GM21381 (cell line): ENCODE data around the gene RAX2.

Experiments
- ATAC-seq: cut with Tn5 transposase; IDR thresholded peaks from one replicate; pipeline ENCODE4 v1.9.1; 2021; ENCODE audit warnings: mild to moderate bottlenecking, moderate library complexity; ENCODE audit not compliant: unreplicated experiment

The RAX2 gene

DNA sequence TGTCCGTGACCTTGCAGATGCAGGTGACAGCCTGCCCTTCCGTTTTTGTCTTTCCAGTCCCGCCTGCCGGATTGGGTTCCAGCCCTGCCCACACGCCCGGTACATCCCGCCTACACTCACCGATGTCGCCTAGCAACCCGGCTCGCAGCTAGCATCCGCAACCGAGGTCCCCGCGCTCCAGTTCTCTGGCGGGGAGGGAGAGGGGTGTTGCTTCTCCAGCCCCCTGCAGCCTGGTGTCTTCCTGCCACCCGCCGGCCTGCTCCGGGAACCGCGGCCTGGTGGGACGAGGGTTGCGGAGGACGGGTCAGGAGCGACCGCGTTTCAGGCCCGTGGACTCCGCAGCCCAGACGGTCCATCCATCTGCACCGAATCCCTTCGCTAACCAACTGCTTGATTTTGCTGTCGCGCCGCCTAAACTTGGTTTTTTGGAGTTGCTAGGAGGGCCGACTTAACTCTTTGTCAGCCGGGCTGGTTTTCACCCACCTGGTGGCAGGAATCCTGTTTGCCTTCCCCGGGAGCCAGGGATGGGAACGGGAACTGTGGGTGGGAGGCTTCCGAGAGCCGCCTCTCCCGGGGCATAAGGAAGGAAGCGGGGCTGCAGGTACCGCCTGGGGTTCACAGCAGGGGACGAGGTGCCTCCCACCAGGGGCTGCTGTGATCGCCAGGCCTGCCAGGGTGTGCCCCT lies 29.5 kb upstream of the RAX2 start:
- ATAC-seq = no peak

DNA sequence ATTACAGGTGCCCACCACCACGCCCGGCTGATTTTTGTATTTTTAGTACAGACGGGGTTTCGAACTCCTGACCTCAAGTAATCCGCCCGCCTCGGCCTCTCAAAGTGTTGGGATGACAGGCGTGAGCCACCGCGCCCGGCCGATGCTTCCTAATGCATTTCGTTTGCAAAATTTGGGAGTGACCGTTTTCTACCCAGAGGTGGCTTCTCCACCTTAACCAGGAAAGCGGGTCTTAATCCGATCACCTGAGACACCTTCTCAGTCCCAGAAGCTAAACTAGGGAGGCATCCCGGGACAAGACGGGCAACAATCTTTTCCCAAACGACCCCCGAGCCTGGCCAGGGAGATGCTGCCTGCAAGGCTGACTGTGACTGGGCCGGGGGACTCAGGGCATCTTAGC lies 29.0 kb upstream of the RAX2 start:
- ATAC-seq = no peak

DNA sequence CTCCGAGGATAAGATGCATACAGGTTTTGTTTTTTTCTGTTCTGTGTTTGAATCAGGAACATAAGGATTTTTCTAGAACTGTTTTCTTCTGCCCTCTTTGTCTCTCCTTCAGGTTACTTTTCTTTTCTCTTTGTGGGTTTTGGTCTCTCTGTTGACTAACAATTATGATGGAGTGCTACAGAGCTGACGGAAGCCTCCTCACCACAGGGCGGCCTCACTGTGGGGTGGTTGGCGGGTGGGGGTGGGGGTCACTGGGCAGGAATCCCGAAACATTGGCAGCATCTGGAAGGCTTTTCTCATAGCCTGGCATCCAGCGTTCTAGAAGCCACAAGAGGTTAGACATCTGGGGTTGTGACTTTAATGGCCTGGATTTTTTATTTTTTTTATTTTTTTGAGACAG lies 26.1 kb upstream of the RAX2 start:
- no peak for ATAC-seq

DNA sequence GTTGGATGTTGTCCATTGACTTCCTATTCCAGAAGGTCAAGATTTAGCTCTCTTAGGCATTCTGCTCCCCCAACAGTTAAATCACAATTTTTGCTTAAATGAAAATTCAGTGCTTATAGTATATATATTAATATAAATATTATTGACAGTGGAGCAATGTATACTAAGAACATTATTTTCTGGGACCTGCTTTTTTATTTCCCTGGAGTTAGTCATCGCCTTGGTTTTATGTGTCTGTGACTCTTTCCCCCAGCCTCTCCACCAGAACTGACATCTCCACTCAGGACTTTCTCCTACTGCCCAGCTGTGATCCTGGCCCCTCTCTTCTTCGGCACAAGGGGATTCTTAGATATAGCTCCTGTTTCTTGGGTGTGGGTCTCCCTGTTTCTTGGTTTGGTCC lies 24.3 kb upstream of the RAX2 start:
- ATAC-seq = no peak

DNA sequence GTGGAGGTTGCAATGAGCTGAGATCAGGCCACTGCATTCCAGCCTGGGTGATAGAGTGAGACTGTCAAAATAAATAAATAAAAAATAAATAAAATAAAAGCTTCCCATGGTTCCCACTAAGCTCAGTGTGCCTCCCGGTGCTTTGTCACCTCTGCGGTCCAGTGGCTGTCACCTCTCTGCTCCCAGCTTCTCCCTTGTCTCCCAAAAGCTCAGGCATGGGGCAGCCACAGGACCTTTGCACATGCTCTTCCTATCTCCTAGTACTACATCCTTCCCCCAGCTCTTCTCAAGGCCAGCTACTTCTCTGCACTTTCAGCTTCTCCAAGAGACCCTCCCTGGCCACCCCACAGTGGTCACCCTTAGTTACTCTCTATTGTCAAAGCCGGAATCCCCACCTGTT lies 21.8 kb upstream of the RAX2 start:
- ATAC-seq = no peak

DNA sequence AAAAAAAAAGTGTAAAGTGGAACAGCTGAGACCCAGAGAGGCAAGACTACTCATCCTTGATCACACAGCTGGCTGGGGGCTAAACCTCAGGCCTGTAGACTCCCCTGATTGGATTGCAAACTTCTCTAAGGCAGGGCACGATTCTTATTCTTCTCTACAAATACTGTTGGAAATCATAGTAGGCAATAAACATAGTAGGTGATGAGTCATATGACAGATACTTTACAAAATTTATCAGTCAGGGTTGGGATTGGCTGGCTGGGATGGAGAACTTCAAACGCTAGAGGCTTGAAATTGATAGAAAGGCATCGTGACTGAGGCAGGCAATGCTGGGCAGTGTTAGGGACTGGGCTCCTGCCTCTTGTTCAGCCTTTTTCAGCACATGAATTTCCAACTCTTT lies 20.1 kb upstream of the RAX2 start:
- no peak for ATAC-seq

DNA sequence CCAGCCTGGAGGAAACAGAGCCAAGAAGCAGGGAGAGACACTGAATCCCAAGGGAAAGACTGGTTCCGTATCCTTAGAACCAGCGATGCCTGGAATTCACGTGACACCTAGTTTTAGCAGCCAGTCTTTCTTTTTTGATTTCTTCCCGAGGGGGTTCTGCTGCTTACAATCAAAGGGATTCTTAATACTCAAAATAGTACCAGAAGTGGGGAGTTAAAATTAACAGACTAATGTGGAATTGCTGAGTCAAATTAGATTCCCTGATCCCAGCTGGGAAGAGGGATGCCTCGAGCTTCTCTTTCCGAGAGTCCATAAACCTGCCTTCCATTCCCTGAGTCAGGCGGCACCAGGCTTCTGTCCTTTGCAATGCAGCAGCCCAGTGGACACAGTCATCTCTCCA lies 18.9 kb upstream of the RAX2 start:
- ATAC-seq = no peak

DNA sequence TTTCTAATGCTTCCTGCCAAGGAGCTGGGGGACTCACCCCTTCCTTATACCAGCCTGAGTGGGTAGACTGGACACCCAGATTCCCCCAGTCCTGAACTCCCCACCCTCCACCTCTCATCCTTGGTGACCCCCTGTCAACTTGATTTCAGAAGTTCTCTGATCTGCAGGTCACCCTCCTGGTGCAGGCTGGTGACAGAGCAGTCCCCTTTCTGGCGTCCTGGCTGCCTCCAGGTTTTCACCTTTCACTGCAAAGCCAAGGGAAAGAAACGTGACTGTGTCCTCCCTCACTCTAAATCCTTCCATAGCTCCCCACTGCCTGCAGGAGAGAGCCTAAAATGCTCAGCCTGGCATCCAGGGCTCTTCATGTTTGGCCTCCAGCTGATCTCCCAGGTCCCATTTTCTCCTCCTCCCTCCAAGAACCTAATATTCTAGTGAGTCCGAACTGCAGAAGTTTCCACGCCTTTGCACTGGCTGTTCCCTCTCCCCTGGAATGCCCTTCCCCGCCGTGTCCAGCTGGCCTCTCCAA lies 18.2 kb upstream of the RAX2 start:
- no peak for ATAC-seq

DNA sequence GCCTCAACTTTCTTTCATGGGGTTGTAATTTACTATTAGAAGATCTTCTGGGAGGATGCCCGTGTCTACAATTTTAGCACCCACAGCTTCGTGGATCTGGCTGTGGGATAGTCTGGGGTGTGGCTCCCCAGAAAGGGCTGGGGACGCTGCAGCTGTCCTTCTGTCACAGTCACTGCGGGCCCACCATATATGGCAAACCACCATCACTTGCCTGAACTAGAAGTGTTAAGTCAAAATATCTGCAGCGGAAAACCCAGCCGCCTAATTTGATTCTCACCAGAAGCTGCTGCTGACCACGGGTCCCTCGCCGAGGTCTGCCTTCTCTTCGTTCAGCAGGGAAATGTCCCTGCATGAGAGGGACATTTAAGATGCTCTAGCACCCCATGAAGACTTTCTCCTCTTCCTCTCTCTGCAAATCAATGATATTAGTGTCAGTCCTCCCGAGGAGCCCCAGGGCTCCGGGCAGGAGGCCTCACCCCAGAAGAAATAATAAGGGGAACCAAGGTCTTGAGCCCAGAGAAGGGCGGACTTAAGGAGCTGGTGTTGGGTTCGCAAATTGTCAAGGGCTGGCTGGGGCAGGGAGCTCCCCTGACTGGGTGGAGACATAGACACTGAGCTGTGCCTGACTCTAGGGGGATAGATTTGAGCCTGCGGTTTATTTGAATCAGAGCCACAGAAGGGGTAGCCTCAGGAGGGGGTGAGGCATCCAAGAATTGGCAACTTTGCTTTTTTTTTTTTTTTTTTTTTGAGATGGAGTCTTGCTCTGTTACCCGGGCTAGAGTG lies 17.2 kb upstream of the RAX2 start:
- no peak for ATAC-seq

DNA sequence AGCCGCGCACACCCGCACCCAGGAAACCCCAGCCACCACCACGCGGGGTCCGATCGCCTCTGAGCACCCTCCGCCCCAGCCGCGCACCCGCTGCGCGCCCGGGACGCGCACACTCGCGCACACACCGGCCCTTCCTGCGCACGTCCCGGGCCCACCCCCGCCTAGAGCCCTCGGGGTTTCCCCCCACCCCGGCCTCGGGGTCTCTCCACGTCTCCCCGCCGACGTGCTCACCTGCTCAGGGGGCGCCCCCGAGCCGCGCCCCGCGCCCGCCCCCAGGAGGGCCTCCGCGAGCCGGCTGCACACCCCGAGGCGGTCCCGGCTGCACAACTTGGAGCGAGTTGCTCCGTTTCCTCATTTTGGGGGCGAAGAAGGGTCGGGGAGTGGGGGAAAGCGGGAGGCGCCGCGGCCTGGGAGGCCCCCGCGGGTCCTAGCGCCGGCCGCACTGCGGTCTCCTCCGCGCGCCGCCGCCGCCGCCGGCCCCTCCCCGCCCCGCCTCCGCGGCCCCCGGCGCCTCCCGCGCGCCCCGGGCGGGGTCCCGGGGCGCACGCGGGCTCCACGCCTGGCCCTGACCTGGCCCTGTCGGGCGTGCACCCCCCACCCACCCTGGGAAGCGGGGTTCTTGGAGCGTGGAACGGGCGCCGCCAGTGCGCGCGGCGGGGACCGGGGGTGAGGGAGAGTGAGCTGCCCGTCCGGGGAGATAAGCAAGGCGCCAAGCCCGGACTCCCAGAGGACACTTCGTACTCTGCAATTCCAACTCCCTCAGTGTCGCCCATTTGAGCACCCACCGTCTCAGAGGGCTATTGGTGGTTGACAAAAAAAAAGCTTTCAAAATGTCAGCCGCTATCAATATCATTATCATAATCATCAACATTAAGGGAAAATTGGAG lies 14.2 kb upstream of the RAX2 start, which contains the start of gene MATK:
Gene MATK, minus strand, starts transcription at position 444 of the 887 bp plus-strand sequence. CDS start 1,246 bp downstream, outside the sequence.
- no peak for ATAC-seq

DNA sequence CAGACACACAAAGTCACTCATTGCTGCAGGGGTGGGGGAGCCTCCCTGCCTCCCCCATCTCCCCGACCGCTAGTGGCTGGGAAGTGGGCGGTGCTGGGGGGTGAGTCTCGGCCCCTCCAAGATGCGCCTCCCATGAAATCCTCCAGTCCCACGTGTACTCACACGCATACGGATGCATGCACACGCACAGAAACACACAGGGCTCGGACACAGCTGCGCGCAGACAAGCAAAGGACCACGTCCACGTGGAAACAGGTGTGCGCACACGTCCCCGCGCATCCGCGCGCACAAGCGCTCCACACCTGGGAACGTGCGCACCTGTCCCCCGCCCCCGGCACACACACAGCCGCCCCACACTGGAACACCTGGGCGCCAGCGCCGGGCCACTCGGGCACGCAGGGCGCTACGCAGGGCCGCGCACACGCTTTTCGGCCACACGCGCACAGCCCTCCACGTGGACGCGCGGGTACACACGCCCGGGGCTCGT lies 13.5 kb upstream of the RAX2 start:
- ATAC-seq = no peak

DNA sequence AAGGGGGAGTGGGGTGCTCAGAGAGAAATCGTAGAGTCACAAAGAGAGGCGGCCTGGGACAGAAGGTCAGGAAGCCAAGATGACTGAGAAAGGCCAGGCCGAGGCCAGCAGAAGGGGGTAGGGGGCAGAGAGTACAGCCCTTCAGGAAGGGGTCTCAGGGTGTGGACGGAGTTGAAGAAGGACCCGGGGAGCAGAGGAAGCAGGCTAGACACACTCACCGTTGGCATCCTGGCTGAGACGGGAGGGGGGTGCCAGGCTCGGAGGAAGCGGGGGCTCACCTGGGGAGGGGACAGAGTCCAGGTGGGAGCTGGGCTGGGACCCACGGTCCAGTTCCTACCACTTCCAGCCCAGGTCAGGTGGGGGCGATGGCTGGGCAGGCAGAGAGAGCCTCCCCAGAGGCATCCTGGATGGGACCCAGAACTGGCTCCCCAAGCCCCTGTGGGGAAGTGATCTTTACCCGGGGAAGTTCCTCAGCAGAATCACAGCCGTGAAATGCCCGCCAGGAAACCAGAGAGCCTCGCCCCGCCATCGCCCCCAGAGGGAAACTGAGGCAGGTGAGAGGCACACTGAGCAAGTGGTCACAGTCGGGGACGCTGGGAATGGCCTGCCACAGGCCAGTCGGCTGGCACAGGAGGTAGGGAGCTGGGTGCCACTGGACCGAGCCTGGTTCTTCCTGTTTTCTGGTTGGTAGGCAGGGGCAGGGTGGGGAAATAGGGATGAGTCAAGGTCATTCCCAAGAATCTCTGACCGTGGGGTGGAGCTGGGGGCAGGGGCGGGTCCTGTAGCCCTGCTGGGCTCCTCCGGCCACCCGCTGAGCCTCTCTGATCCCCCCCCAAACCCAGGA lies 12.8 kb upstream of the RAX2 start:
- ATAC-seq = no peak

DNA sequence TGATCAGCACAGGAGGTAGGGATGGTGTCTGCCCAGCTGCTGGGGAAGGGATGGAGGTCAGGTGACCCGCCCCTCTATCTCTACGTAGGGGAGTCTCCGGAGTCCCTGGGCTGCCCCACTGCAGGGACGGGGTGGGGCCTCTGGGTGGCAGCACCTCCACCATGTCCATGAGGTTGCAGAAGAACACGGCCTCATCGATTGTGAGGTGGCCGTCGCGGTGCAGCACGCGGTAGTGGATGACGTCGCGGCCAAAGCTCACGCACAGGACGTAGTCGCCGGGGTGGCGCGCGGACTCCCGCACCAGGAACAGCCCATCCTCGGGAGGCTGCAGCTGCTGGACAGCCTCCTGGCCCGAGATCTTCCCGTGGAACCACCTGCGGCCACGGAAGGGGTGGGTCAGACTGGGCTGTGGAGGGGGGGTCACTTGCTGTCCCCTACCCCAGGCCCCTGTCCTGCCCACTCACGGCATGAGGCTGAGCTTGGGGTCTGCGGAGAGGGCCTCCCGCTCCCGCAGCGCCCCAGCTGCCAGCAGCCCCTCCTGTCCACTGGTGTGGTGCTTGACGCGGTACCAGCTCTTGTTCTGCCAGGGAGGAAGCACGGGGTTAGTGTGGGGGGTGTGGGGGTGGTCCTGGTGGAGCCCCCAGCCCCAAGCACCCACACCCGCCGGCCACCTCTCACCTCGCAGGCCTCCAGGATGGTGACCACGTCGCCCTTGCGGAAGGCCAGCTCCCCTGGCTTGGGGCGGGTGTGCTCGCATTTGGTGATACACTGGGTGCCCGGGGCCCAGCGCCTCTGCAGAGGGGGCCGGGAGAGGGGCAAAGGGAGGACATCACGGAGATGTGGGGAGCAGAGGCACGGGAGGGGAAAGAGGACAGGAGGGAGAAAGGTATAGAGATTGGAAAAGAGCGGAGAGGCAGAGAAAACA lies 11.9 kb upstream of the RAX2 start:
- no peak for ATAC-seq

DNA sequence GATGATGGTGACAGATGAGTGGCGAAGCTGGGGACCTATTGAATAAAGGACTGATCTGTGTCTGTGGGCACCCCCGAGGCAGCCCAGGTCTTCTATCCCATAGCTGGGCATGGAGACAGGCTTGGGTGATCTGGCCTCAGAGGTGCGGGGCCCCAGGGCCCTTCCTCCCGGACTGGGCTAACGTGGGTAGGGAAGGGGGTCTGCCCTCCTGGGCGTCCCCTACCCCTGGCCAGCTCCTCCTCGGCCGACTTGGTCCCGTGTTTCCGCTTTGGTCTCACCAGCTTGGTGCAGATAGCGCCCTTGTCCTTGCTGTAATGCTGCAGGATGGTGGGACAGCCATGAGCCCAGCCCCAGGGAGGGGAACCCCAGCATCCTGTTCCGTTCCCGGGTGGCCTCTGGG lies 10.9 kb upstream of the RAX2 start:
- no peak for ATAC-seq

DNA sequence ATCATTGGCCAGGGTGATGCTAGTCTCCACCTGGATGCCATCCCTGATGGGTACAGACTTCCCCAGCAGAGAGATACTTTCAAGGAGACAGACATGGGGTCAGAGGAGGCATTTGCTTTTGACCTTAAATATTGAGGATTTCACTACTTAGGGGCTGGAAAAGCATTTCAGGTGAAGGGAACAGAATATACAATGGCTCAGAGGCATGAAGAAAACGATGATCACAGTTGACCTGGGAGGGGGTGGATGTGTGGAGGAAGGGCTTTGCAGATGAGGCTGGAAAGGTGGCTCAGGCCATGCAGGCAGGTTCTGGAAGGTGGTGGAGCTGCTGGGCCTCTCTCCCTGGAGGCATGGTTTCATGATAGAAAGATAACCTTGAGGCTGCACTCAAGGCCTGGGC lies 10.3 kb upstream of the RAX2 start:
- ATAC-seq = no peak

DNA sequence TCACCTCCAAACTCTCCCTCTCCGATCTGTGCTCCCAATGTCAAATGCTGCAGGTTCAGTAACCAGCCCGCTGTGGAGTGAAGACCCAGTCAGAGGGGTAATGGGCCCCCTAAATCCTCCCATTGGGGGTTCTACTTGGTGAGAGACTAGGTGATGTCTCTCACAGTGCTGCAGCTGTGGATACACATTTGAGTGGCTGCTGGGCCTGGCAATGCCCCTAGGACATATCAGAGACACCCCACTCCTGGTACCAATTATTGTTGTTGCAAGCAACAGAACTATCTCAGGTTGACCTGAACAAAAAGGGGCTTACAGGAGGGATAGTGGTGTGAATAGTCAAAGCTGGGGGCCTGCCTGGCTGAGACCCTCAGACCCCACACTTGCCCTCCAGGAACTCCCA lies 9.6 kb upstream of the RAX2 start:
- ATAC-seq = no peak

DNA sequence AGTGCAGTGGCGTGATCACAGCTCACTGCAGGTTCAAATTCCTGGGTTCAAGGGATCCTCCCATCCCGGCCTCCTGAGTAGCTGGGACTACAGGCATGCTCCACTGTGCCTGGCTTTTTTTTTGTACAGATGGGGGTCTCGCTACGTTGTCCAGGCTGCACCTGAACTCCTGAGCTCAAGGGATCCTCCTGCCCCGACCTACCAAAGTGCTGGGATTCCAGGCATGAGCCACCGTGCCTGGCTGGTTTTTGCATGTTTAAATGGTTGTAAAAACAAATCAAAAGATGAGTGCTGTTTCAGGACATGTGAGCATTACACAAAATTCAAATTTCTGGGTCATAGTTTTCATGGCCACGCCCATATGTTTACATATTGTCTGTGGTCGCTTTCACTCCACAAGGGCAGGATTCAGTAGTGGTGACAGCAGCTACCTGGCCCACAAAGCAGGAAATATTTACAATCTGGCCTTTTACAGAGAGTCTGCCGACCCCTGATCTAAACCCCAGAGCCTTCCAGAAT lies 8.8 kb upstream of the RAX2 start:
- no peak for ATAC-seq

DNA sequence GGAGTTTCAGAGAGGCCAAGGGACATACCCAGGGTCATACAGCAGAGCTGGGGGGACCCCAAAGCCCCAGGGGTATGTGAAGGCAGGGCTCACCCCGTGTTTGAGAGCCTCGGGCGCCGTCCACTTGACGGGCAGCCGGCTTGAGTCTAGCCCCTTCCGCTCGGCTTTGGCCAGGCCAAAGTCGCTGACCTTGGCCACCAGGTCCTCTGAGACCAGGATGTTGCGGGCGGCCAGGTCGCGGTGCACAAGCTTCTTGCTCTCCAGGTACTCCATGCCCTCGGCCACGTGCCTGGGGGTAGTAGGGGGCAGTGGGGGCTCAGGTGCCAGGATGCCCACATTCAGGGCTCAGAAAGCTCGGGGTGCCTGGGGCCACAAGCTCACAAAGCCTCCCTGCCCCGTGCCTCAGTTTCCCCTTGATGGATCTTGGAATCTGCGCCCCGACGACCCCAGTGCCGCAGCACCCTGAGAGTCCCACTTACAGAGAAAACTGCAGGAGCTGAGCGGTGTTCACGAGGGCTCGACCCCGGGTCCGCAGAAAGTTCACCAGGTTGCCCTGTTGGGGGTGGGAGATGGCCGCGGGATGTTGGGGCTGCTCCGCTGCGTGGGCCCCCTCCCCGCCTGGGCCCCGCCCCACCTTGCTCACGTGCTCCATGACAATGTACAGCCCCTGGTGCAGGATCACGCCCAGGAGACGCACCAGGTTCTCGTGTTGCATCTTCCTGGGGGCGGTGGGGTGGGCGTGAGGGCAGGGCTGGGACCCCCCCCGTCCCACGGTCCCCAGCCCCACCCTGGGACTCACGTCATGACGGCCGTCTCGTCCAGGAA lies 7.1 kb upstream of the RAX2 start:
- no peak for ATAC-seq
